Breast epithelium (tissue), 3 donors: ENCODE measurements around the gene LIPI.

Experiments used
- CTCF ChIP-seq, 3 donors: fragments of 450-650 bp; IDR thresholded peaks; one replicate each; pipeline ENCODE4 v1.5.1; 2016 to 2017; ENCODE audit warnings: antibody characterized with exemption in 3 of 3, mild to moderate bottlenecking in 3 of 3, moderate library complexity in 3 of 3
- POLR2A ChIP-seq: fragments of 450-650 bp; IDR thresholded peaks from one replicate; pipeline ENCODE4 v1.6.1; 2016; ENCODE audit warnings: antibody characterized with exemption, mild to moderate bottlenecking, moderate library complexity

GRCh38 chr21:14121719-14122118 is 89.0 kb downstream of the LIPI start:
- TF ChIP-seq CTCF (IDR thresholded peaks at IDR 0.05) (no peak), POLR2A (no peak)
